Muscle layer of duodenum (tissue), 2 donors: ENCODE data around the gene ADGRG2.

Experiments used
- H3K27ac ChIP-seq: one replicate; pipeline ENCODE4 v1.7.0; 2013; ENCODE audit warnings: mild to moderate bottlenecking, low read length
- H3K27me3 ChIP-seq: one replicate; pipeline ENCODE4 v1.7.0; 2013; ENCODE audit warnings: low read depth, mild to moderate bottlenecking, control low read depth, low read length
- H3K36me3 ChIP-seq, 2 donors: one replicate each; pipeline ENCODE4 v1.7.0; 2013; ENCODE audit warnings: low read length in 2 of 2, control low read depth in 1 of 2, mild to moderate bottlenecking in 1 of 2; ENCODE audit not compliant: insufficient read depth in 2 of 2, control insufficient read depth in 1 of 2
- H3K4me1 ChIP-seq, 2 donors: one replicate each; pipeline ENCODE4 v1.7.0; 2013; ENCODE audit warnings: low read length in 2 of 2, mild to moderate bottlenecking in 2 of 2, control low read depth in 1 of 2, moderate library complexity in 1 of 2; ENCODE audit not compliant: insufficient read depth in 2 of 2, control insufficient read depth in 1 of 2
- H3K4me3 ChIP-seq, 2 donors: one replicate each; pipeline ENCODE4 v1.7.0; 2013; ENCODE audit warnings: low read length in 2 of 2, low read depth in 1 of 2, mild to moderate bottlenecking in 1 of 2
- H3K9me3 ChIP-seq, 2 donors: one replicate each; pipeline ENCODE4 v1.7.0; 2013; ENCODE audit warnings: low read length in 2 of 2, control low read depth in 1 of 2, mild to moderate bottlenecking in 1 of 2; ENCODE audit not compliant: control insufficient read depth in 1 of 2
- donor health status: healthy.

ADGRG2 gene

GRCh38 chrX:18951032-18951431 lies 171.2 kb downstream of the ADGRG2 start:
- Histone ChIP-seq H3K4me1 (no peaks in the 10 kb centered on the region), H3K9me3 (no peaks in the 10 kb centered on the region), H3K27me3 (no peaks in the 10 kb centered on the region), H3K4me3 (no peak overlapping the region), H3K27ac (no peak overlapping the region), H3K36me3 (no peaks in the 10 kb centered on the region)

GRCh38 chrX:18949944-18950301 lies 172.3 kb downstream of the ADGRG2 start:
- H3K9me3 ChIP-seq: no peaks in the 10 kb centered on the region
- H3K27me3 ChIP-seq: no peaks in the 10 kb centered on the region
- H3K27ac ChIP-seq: no peak overlapping the region
- H3K4me1 ChIP-seq: no peaks in the 10 kb centered on the region
- H3K36me3 ChIP-seq: no peaks in the 10 kb centered on the region
- H3K4me3 ChIP-seq: no peak overlapping the region

- no peaks in the 10 kb centered on the region for H3K27me3 ChIP-seq
- no peaks in the 10 kb centered on the region for H3K36me3 ChIP-seq
- no peaks in the 10 kb centered on the region for H3K9me3 ChIP-seq
- H3K4me1 ChIP-seq: no peaks in the 10 kb centered on the region
- H3K27ac ChIP-seq: no peak overlapping the region
- H3K4me3 ChIP-seq: no peak overlapping the region
Measured at GRCh38 chrX:18949291-18949943, 172.9 kb downstream of the ADGRG2 start.

GRCh38 chrX:18946611-18947010 lies 175.7 kb downstream of the ADGRG2 start:
- H3K27me3 ChIP-seq: no peaks in the 10 kb centered on the region
- no peaks in the 10 kb centered on the region for H3K4me1 ChIP-seq
- no peak overlapping the region for H3K27ac ChIP-seq
- H3K9me3 ChIP-seq: no peaks in the 10 kb centered on the region
- H3K4me3 ChIP-seq: no peak overlapping the region
- peaks cover 0 to 6% of the 10 kb centered on the region in 2 donors for H3K36me3 ChIP-seq

- Histone ChIP-seq H3K27me3 (no peaks in the 10 kb centered on the region), H3K36me3 (peaks cover 0 to 10% of the 10 kb centered on the region in 2 donors), H3K27ac (no peak overlapping the region), H3K9me3 (no peaks in the 10 kb centered on the region), H3K4me3 (no peak overlapping the region), H3K4me1 (no peaks in the 10 kb centered on the region)
Measured at GRCh38 chrX:18946157-18946556, 176.1 kb downstream of the ADGRG2 start.

GRCh38 chrX:18945483-18945882 lies 176.8 kb downstream of the ADGRG2 start:
- Histone ChIP-seq H3K4me3 (no peak overlapping the region), H3K27me3 (no peaks in the 10 kb centered on the region), H3K36me3 (peaks cover 0 to 10% of the 10 kb centered on the region in 2 donors), H3K4me1 (no peaks in the 10 kb centered on the region), H3K9me3 (no peaks in the 10 kb centered on the region), H3K27ac (no peak overlapping the region)

GRCh38 chrX:18944482-18944881 lies 177.8 kb downstream of the ADGRG2 start:
- Histone ChIP-seq H3K4me3 (no peak overlapping the region), H3K9me3 (no peaks in the 10 kb centered on the region), H3K36me3 (peaks cover 0 to 10% of the 10 kb centered on the region in 2 donors), H3K27me3 (no peaks in the 10 kb centered on the region), H3K27ac (no peak overlapping the region), H3K4me1 (no peaks in the 10 kb centered on the region)

GRCh38 chrX:18941896-18942295 lies 180.4 kb downstream of the ADGRG2 start:
- Histone ChIP-seq H3K27ac (no peak overlapping the region), H3K9me3 (no peaks in the 10 kb centered on the region), H3K4me3 (no peak overlapping the region), H3K27me3 (no peaks in the 10 kb centered on the region), H3K36me3 (peaks cover 10 to 11% of the 10 kb centered on the region in 2 donors), H3K4me1 (no peaks in the 10 kb centered on the region)
